Pancreas (tissue), 10 donors: ENCODE results near the gene HEPHL1. TPM values are rescaled to one million over a fixed set of nuclear protein-coding genes. Genes with fewer than 3 reads are reported as not detected.

Experiments
- ATAC-seq, 4 donors: fragments of 200-7000 bp; cut with Tn5 transposase; one replicate each; pipeline versions ENCODE4 v1.8.0 to v1.9.1; 2020; ENCODE audit warnings: mild to moderate bottlenecking in 4 of 4, moderate library complexity in 4 of 4
- DNase-seq, 6 donors: peaks; one replicate each; pipeline ENCODE4 v3.0.0-alpha.2; 2020
- FAIRE-seq: peaks from 2 replicates; lab custom pipeline; 2012; peaks lifted over from hg19 to GRCh38; lab: Jason Lieb, UNC
- H3K27ac ChIP-seq, 4 donors: fragments of 200-600 bp; sonication (generic); 1 replicate in 3 of 4; 2 replicates in 1 of 4; pipeline versions ENCODE4 v1.5.0 to v1.8.0; 2020
- H3K27me3 ChIP-seq, 4 donors: fragments of 200-600 bp; one replicate each; pipeline ENCODE4 v1.8.0; 2021
- H3K36me3 ChIP-seq, 3 donors: fragments of 200-600 bp; sonication (generic) in 1 of 3; one replicate each; pipeline versions ENCODE4 v1.5.0 to v1.8.0; 2020 to 2021
- H3K4me1 ChIP-seq, 3 donors: fragments of 200-600 bp; one replicate each; pipeline ENCODE4 v1.8.0; 2021
- H3K4me3 ChIP-seq, 4 donors: fragments of 200-600 bp; sonication (generic) in 2 of 4; one replicate each; pipeline versions ENCODE4 v1.5.0 to v1.8.0; 2020 to 2021
- H3K9me3 ChIP-seq, 4 donors: fragments of 200-600 bp; one replicate each; pipeline ENCODE4 v1.8.0; 2021
- CTCF ChIP-seq, 4 donors: fragments of 200-600 bp; sonication (generic) in 3 of 4; IDR thresholded peaks; one replicate each; pipeline versions ENCODE4 v1.5.0 to v1.8.0; 2021; ENCODE audit warnings: antibody characterized with exemption in 4 of 4
- WGBS, 2 donors: extraction: QIAGEN DNeasy Blood & Tissue Kit; methylation state at CpG; one replicate each; pipeline ENCODE4 v1.1.7; 2013; 5-methylcytosine and 5-hydroxymethylcytosine counted together
- intact Hi-C, 3 donors: fragments of 100-400 bp; cut with DNase I; formaldehyde crosslinking; loops; one replicate each; pipeline versions ENCODE4 v1.11.1 to v1.14.2; 2022
- polyA plus RNA-seq, 2 donors: library from polyadenylated mRNA; stranded (reverse); fragments of 200-250 nt; gene quantifications; one replicate each; pipeline ENCODE4 v1.2.3, GENCODE V29; 2013
- total RNA-seq, 6 donors: library from RNA; stranded (reverse); fragmentation: NEBNext Ultra II Directional in 4 of 6; extraction: Animal tissue kit (Norgen Biotek cat#: 25700) in 4 of 6; gene quantifications; one replicate each; pipeline versions ENCODE4 v1.2.1 to v1.2.4, GENCODE V29; 2021 to 2023
- donor health status: healthy with polysubstance abuse.
- donor health status: DM: no; HTN: no; CAD: no; lungs with moderate emphysema.
- donor health status: DM: no; HTN: no; CAD: no.
- donor health status: control.
- donor health status: control.
- donor health status: Bipolar disorder and iron deficiency.
- donor health status: DM: yes; HTN: yes; CAD: no.
- donor health status: DM: no; HTN: no; CAD: no.
- donor health status: DM: no; HTN: no; CAD: no.
- donor health status: DM: yes; HTN: yes; CAD: no.

HEPHL1 gene
- total and polyA plus RNA-seq, 8 donors, result not detected

GRCh38 chr11:94089341-94089740 lies 68.2 kb downstream of the HEPHL1 start:
- Histone ChIP-seq H3K27ac (no peak overlapping the region), H3K9me3 (no peaks in the 10 kb centered on the region), H3K27me3 (no peaks in the 10 kb centered on the region), H3K4me1 (no peaks in the 10 kb centered on the region), H3K4me3 (no peak overlapping the region), H3K36me3 (no peaks in the 10 kb centered on the region)
- 93 to 94% methylated on average over 6 of the region's 6 CpGs for WGBS, 2 donors
- ATAC-seq (no peak), DNase-seq (no peak), FAIRE-seq (no peak)
- no peak for TF ChIP-seq CTCF (IDR thresholded peaks at IDR 0.05)
- intact Hi-C loops, result no loop called here

- H3K4me1 ChIP-seq, result no peaks in the 10 kb centered on the region
- no peak overlapping the region for H3K4me3 ChIP-seq
- ATAC-seq, result no peak
- no peaks in the 10 kb centered on the region for H3K27me3 ChIP-seq
- FAIRE-seq, result no peak
- H3K27ac ChIP-seq, result no peak overlapping the region
- WGBS, 2 donors, result 46 to 68% methylated on average over 1 of the region's 1 CpG
- no peak for DNase-seq
- intact Hi-C loops, result no loop called here
- no peaks in the 10 kb centered on the region for H3K36me3 ChIP-seq
- no peak for TF ChIP-seq CTCF (IDR thresholded peaks at IDR 0.05)
- no peaks in the 10 kb centered on the region for H3K9me3 ChIP-seq
Observed at GRCh38 chr11:94090401-94090800, 69.2 kb downstream of the HEPHL1 start.

- Histone ChIP-seq H3K4me1 (no peaks in the 10 kb centered on the region), H3K36me3 (no peaks in the 10 kb centered on the region), H3K4me3 (no peak overlapping the region), H3K27me3 (no peaks in the 10 kb centered on the region), H3K9me3 (no peaks in the 10 kb centered on the region), H3K27ac (no peak overlapping the region)
- intact Hi-C loops, result no loop called here
- FAIRE-seq (no peak), ATAC-seq (no peak), DNase-seq (no peak)
- TF ChIP-seq CTCF (IDR thresholded peaks at IDR 0.05), result no peak
- WGBS, 2 donors, result 67 to 77% methylated on average over 1 of the region's 1 CpG
Observed at GRCh38 chr11:94091091-94091490, 69.9 kb downstream of the HEPHL1 start.

GRCh38 chr11:94100253-94100652 lies 79.1 kb downstream of the HEPHL1 start:
- no peak overlapping the region for H3K4me3 ChIP-seq
- H3K4me1 ChIP-seq, result no peaks in the 10 kb centered on the region
- TF ChIP-seq CTCF (IDR thresholded peaks at IDR 0.05), result no peak
- H3K27me3 ChIP-seq, result no peaks in the 10 kb centered on the region
- no peak overlapping the region for H3K27ac ChIP-seq
- H3K36me3 ChIP-seq, result no peaks in the 10 kb centered on the region
- ATAC-seq, result no peak
- no peak for DNase-seq
- no peaks in the 10 kb centered on the region for H3K9me3 ChIP-seq
- no peak for FAIRE-seq
- intact Hi-C loops, result no loop called here

GRCh38 chr11:94103471-94103870 lies 82.3 kb downstream of the HEPHL1 start:
- Histone ChIP-seq H3K36me3 (no peaks in the 10 kb centered on the region), H3K27me3 (no peaks in the 10 kb centered on the region), H3K4me1 (no peaks in the 10 kb centered on the region), H3K27ac (no peak overlapping the region), H3K4me3 (no peak overlapping the region), H3K9me3 (no peaks in the 10 kb centered on the region)
- no peak for DNase-seq
- intact Hi-C loops, result no loop called here
- WGBS, 2 donors, result 33 to 34% methylated on average over 1 of the region's 1 CpG
- no peak for FAIRE-seq
- no peak for TF ChIP-seq CTCF (IDR thresholded peaks at IDR 0.05)
- no peak for ATAC-seq
